A549 treated with Hydrocortisone at 1 μM for 4 hours (cell line): ENCODE data around the gene SYTL1. TPM values are rescaled to one million over a fixed set of nuclear protein-coding genes. Genes with fewer than 3 reads are reported as not detected.

Source experiments
- total RNA-seq: library from RNA; stranded (reverse); fragments of 200-300 nt; extraction: Qiagen RNA extraction; gene quantifications from 5 replicates; pipeline ENCODE4 v1.2.3, GENCODE V29; 2022

SYTL1 gene
- 0.26 to 0.56 TPM (median 0.51 TPM) in 5 replicates for total RNA-seq

GRCh38 chr1:27341525-27342252, at the start of gene SYTL1:
SYTL1 (plus strand) TSS chr1:27342022; CDS start chr1:27345335, 3,313 bp downstream.

GRCh38 chr1:27321813-27322568, 19.8 kb upstream of the SYTL1 start, which contains the start of gene TMEM222:
TMEM222 (plus strand) TSS chr1:27322163; CDS start chr1:27322198, 35 bp downstream.

GRCh38 chr1:27366411-27367159, 24.8 kb downstream of the SYTL1 start, which contains the start of gene MAP3K6:
MAP3K6 (minus strand) TSS chr1:27366961; CDS start chr1:27366597, 364 bp downstream.

GRCh38 chr1:27374362-27375086, 32.7 kb downstream of the SYTL1 start, which contains the start of gene FCN3:
FCN3 (minus strand) TSS chr1:27374824; CDS start chr1:27374818, 6 bp downstream.

GRCh38 chr1:27383039-27383605, 41.3 kb downstream of the SYTL1 start, which contains the start of gene CD164L2:
CD164L2 (minus strand) TSS chr1:27383333; CDS start chr1:27383239, 94 bp downstream.

GRCh38 chr1:27392096-27392777, 50.4 kb downstream of the SYTL1 start, which contains the start of gene GPR3:
GPR3 (plus strand) TSS chr1:27392622; CDS start chr1:27393799, 1,177 bp downstream.

Other genes with a start within 250 kb of the SYTL1 start
- 14.8 to 19.5 TPM (median 17.2 TPM) in 5 replicates for gene SLC9A1, start 186.9 kb upstream of the SYTL1 start, total RNA-seq
- 6.3 to 8.0 TPM (median 7.3 TPM) in 5 replicates for gene WDTC1, start 107.4 kb upstream of the SYTL1 start, total RNA-seq
- gene TMEM222, start 19.9 kb upstream of the SYTL1 start, total RNA-seq, result 41.7 to 51.8 TPM (median 46.5 TPM) in 5 replicates
- 12.7 to 19.2 TPM (median 16.2 TPM) in 5 replicates for gene MAP3K6, start 24.9 kb downstream of the SYTL1 start, total RNA-seq
- not detected in 5 replicates for gene FCN3, start 32.8 kb downstream of the SYTL1 start, total RNA-seq
- not detected in 5 replicates for gene CD164L2, start 41.3 kb downstream of the SYTL1 start, total RNA-seq
- 1.3 to 1.8 TPM (median 1.7 TPM) in 5 replicates for gene GPR3, start 50.6 kb downstream of the SYTL1 start, total RNA-seq
- 46.8 to 64.9 TPM (median 56.1 TPM) in 5 replicates for gene WASF2, start 148.1 kb downstream of the SYTL1 start, total RNA-seq